ENCODE data around the gene ARMH3. TPM values are rescaled to one million over a fixed set of nuclear protein-coding genes. Genes with fewer than 3 reads are reported as not detected.

The ARMH3 gene
- total RNA-seq, 2 donors from 2014 or later: 5.6 to 8.3 TPM

DNA sequence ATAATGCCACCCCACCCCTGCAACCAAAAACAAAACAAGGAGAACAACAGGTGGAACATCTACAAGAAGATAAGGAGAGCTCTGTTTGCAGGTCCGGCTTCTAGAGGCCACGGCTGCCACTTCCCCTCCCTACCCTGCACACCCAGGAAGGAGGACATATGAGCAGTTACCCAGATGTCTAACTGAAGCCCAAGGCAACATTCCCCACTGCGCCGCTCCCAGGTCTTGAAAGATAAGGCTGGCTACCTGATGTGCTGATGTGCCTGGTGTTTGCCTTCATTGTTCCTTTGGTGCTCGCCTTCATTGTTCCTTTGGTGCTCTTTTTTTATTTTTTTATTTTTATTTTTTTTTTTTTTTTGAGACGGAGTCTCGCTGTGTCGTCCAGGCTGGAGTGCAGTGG lies 30.2 kb upstream of the ARMH3 start:
- no peaks in the 10 kb centered on the region for H3K9me3 ChIP-seq
- no peak for DNase-seq
- H3K4me3 ChIP-seq: no peak overlapping the region
- H3K27me3 ChIP-seq: no peaks in the 10 kb centered on the region
- no peak for TF ChIP-seq POLR2A (IDR thresholded peaks at IDR 0.05)
- TF ChIP-seq, protein P1, sequence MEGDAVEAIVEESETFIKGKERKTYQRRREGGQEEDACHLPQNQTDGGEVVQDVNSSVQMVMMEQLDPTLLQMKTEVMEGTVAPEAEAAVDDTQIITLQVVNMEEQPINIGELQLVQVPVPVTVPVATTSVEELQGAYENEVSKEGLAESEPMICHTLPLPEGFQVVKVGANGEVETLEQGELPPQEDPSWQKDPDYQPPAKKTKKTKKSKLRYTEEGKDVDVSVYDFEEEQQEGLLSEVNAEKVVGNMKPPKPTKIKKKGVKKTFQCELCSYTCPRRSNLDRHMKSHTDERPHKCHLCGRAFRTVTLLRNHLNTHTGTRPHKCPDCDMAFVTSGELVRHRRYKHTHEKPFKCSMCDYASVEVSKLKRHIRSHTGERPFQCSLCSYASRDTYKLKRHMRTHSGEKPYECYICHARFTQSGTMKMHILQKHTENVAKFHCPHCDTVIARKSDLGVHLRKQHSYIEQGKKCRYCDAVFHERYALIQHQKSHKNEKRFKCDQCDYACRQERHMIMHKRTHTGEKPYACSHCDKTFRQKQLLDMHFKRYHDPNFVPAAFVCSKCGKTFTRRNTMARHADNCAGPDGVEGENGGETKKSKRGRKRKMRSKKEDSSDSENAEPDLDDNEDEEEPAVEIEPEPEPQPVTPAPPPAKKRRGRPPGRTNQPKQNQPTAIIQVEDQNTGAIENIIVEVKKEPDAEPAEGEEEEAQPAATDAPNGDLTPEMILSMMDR (IDR thresholded peaks at IDR 0.05): no peak
- no peaks in the 10 kb centered on the region for H3K36me3 ChIP-seq (replicated peaks in 1 of 2; ENCODE audit: insufficient read depth in 1 of 2, low read depth in 2 of 2)
- no peak overlapping the region for H3K27ac ChIP-seq
- intact Hi-C loops (cut with DNase I): no loop called here
- no peak for ATAC-seq
- WGBS, 2 donors: 93 to 96% methylated on average over 7 to 8 of the region's 8 CpGs
- H3K4me1 ChIP-seq: no peaks in the 10 kb centered on the region

- ATAC-seq (no peak), DNase-seq (no peak)
- H3K36me3 ChIP-seq (replicated peaks in 1 of 2; ENCODE audit: insufficient read depth in 1 of 2, low read depth in 2 of 2): no peaks in the 10 kb centered on the region
- no peaks in the 10 kb centered on the region for H3K4me1 ChIP-seq
- intact Hi-C loops (cut with DNase I): no loop called here
- H3K4me3 ChIP-seq: no peak overlapping the region
- no peak overlapping the region for H3K27ac ChIP-seq
- TF ChIP-seq POLR2A (IDR thresholded peaks at IDR 0.05): no peak
- TF ChIP-seq, protein P1 (IDR thresholded peaks at IDR 0.05): no peak
- H3K9me3 ChIP-seq: no peaks in the 10 kb centered on the region
- no peaks in the 10 kb centered on the region for H3K27me3 ChIP-seq
- 77 to 81% methylated on average over 3 of the region's 3 CpGs for WGBS, 2 donors
These were observed 29.4 kb upstream of the ARMH3 start for GRCh38 chr10:102085336-102085735.

GRCh38 chr10:102083541-102083940 lies 27.6 kb upstream of the ARMH3 start:
- no peaks in the 10 kb centered on the region for H3K27me3 ChIP-seq
- WGBS, 2 donors: 70 to 85% methylated on average over 3 of the region's 3 CpGs
- TF ChIP-seq, protein P1 (IDR thresholded peaks at IDR 0.05): no peak
- no peak for TF ChIP-seq POLR2A (IDR thresholded peaks at IDR 0.05)
- ATAC-seq (no peak), DNase-seq (no peak)
- H3K4me1 ChIP-seq: no peaks in the 10 kb centered on the region
- H3K9me3 ChIP-seq: no peaks in the 10 kb centered on the region
- intact Hi-C loops (cut with DNase I): no loop called here
- H3K36me3 ChIP-seq (replicated peaks in 1 of 2; ENCODE audit: insufficient read depth in 1 of 2, low read depth in 2 of 2): no peaks in the 10 kb centered on the region
- H3K27ac ChIP-seq: no peak overlapping the region
- no peak overlapping the region for H3K4me3 ChIP-seq

- Histone ChIP-seq H3K36me3 (replicated peaks in 1 of 2; ENCODE audit: insufficient read depth in 1 of 2, low read depth in 2 of 2) (no peaks in the 10 kb centered on the region), H3K4me1 (peaks cover 13% of the 10 kb centered on the region), H3K27ac (no peak overlapping the region), H3K27me3 (no peaks in the 10 kb centered on the region), H3K9me3 (no peaks in the 10 kb centered on the region), H3K4me3 (no peak overlapping the region)
- intact Hi-C loops (cut with DNase I): no loop called here
- DNase-seq: peak; percentile 83 to 89 (median 83)
- TF ChIP-seq, protein P1 (IDR thresholded peaks at IDR 0.05): peak; percentile 77 to 91 (median 84)
- TF ChIP-seq POLR2A (IDR thresholded peaks at IDR 0.05): no peak
- ATAC-seq: peak; percentile 89
- WGBS, 2 donors: 65 to 76% methylated on average over 4 of the region's 4 CpGs
These were observed 16.9 kb upstream of the ARMH3 start for GRCh38 chr10:102072673-102073527.

- intact Hi-C loops (cut with DNase I): no loop called here
- Histone ChIP-seq H3K4me1 (peaks cover 35% of the 10 kb centered on the region), H3K4me3 (no peak overlapping the region), H3K27ac (no peak overlapping the region), H3K27me3 (no peaks in the 10 kb centered on the region), H3K9me3 (no peaks in the 10 kb centered on the region), H3K36me3 (replicated peaks in 1 of 2; ENCODE audit: insufficient read depth in 1 of 2, low read depth in 2 of 2) (no peaks in the 10 kb centered on the region)
- no peak for ATAC-seq
- no peak for TF ChIP-seq POLR2A (IDR thresholded peaks at IDR 0.05)
- TF ChIP-seq, protein P1 (IDR thresholded peaks at IDR 0.05): no peak
- DNase-seq: no peak
These were observed 13.1 kb upstream of the ARMH3 start for GRCh38 chr10:102069071-102069470.

Data from body of pancreas (tissue), 4 donors.